K562 (cell line): ENCODE measurements around the gene MKRN1. TPM values are rescaled to one million over a fixed set of nuclear protein-coding genes. Genes with fewer than 3 reads are reported as not detected.

Experiments
- ARID2 ChIP-seq: fragments of 450-650 bp; IDR thresholded peaks from 2 replicates; pipeline ENCODE4 v1.6.1; 2017; ENCODE audit warnings: antibody characterized with exemption, mild to moderate bottlenecking
- CBX1 ChIP-seq: sonication (generic); IDR thresholded peaks from 2 replicates; pipeline ENCODE4 v1.6.1; 2016; ENCODE audit warnings: antibody characterized with exemption, low read depth, mild to moderate bottlenecking
- ERF ChIP-seq: fragments of 450-650 bp; formaldehyde crosslinking; IDR thresholded peaks from 2 replicates; pipeline ENCODE4 v1.4.0; 2020; ENCODE audit warnings: mild to moderate bottlenecking, mixed read lengths
- ILF3 ChIP-seq: fragments of 450-650 bp; IDR thresholded peaks from 2 replicates; pipeline ENCODE4 v1.6.1; 2018; ENCODE audit warnings: antibody characterized with exemption, mild to moderate bottlenecking, moderate library complexity, borderline replicate concordance
- IRF2 ChIP-seq: sonication (generic); formaldehyde crosslinking; IDR thresholded peaks from 2 replicates; pipeline ENCODE4 v1.8.1; 2022; ENCODE audit warnings: mild to moderate bottlenecking, missing genetic modification reagents
- JUND ChIP-seq, 2 experiments: IDR thresholded peaks; 2 replicates in 1 of 2; 3 replicates in 1 of 2; pipeline ENCODE4 v1.6.1; 2011; ENCODE audit warnings: borderline replicate concordance in 2 of 2, low read depth in 2 of 2, low read length in 2 of 2, improper control_type of control experiment in 1 of 2, missing biosample characterization in 1 of 2, missing genetic modification characterization in 1 of 2, missing genetic modification reagents in 1 of 2
- NONO ChIP-seq, 2 experiments: fragments of 200-400 bp in 1 of 2; fragments of 450-650 bp in 1 of 2; formaldehyde crosslinking in 1 of 2; IDR thresholded peaks; 2 replicates each; pipeline ENCODE4 v1.6.1; 2017; ENCODE audit warnings: low read depth in 2 of 2, mild to moderate bottlenecking in 2 of 2, moderate library complexity in 2 of 2, low read length in 1 of 2
- PML ChIP-seq: IDR thresholded peaks from 2 replicates; pipeline ENCODE4 v1.6.1; 2012; ENCODE audit warnings: low read length, inconsistent platforms
- POLR2B ChIP-seq: fragments of 450-650 bp; IDR thresholded peaks from 2 replicates; pipeline ENCODE4 v1.6.1; 2018; ENCODE audit warnings: low read depth; ENCODE audit not compliant: partially characterized antibody
- TEAD2 ChIP-seq: fragments of 450-650 bp; IDR thresholded peaks from 2 replicates; pipeline ENCODE4 v1.6.1; 2016; ENCODE audit warnings: missing genetic modification characterization, control low read depth, missing compliant biosample characterization
- THRAP3 ChIP-seq: fragments of 450-650 bp; IDR thresholded peaks from 2 replicates; pipeline ENCODE4 v1.6.1; 2016; ENCODE audit warnings: mild to moderate bottlenecking, inconsistent platforms, borderline replicate concordance
- U2AF1 ChIP-seq: fragments of 200-400 bp; formaldehyde crosslinking; optimal IDR thresholded peaks from 2 replicates; pipeline ENCODE3; 2017; ENCODE audit warnings: mild to moderate bottlenecking, low read depth, low read length, moderate library complexity
- YY1 ChIP-seq, 3 experiments: IDR thresholded peaks; 2 replicates each; pipeline ENCODE4 v1.6.1; 2011; ENCODE audit warnings: low read length in 2 of 3, mild to moderate bottlenecking in 2 of 3, moderate library complexity in 2 of 3, borderline replicate concordance in 1 of 3, control low read depth in 1 of 3, low read depth in 1 of 3; ENCODE audit not compliant: insufficient read depth in 3 of 3, insufficient replicate concordance in 2 of 3, control insufficient read depth in 1 of 3, insufficient read length in 1 of 3; ENCODE audit errors: extremely low read depth in 1 of 3
- ZNF146 ChIP-seq: IDR thresholded peaks from one replicate; pipeline ENCODE4 v1.6.1; 2018; ENCODE audit warnings: missing compliant biosample characterization; ENCODE audit not compliant: unreplicated experiment
- polyA plus RNA-seq, 8 experiments: library from polyadenylated mRNA; depleted of rRNA in 4 of 8; stranded (reverse) in 5 of 8; unstranded in 3 of 8; fragments of >200 nt; fragmentation: Nextera tagmentation in 2 of 8; fragmentation: Illumina TruSeq in 1 of 8; extraction: Ambion mirVana in 2 of 8; extraction: Trizol in 1 of 8; gene quantifications; 2 replicates each; pipeline versions ENCODE4 v1.2.1 to v1.2.3, GENCODE V29; 2011 to 2014; ENCODE audit warnings: inconsistent platforms in 1 of 8, missing spikeins in 1 of 8
- total RNA-seq, 7 experiments: library from RNA; depleted of rRNA in 6 of 7; stranded (reverse); fragments of >200 nt in 6 of 7; fragmentation: Illumina TruSeq in 2 of 7; extraction: Trizol in 2 of 7; gene quantifications; 2 replicates each; pipeline versions ENCODE4 v1.2.1 to v1.2.3, GENCODE V29; 2011 to 2021; ENCODE audit warnings: low replicate concordance in 1 of 7
- TF ChIP-seq, protein P1 (sequence below): fragments of 200-800 bp; sonication (Bioruptor generic); IDR thresholded peaks from 2 replicates; pipeline ENCODE4 v1.6.1; 2017; ENCODE audit warnings: missing genetic modification characterization, missing compliant biosample characterization
- TF ChIP-seq, protein P2 (sequence below): sonication (generic); formaldehyde crosslinking; IDR thresholded peaks from 2 replicates; pipeline ENCODE4 v1.8.1; 2023; ENCODE audit warnings: missing genetic modification reagents, mild to moderate bottlenecking, borderline replicate concordance
- TF ChIP-seq, protein P3 (sequence below): fragments of 250-450 bp; sonication (Bioruptor Pico); IDR thresholded peaks from 2 replicates; pipeline ENCODE4 v1.8.0; 2022; ENCODE audit warnings: moderate library complexity, mild to moderate bottlenecking, inconsistent platforms
- TF ChIP-seq, protein P4 (sequence below): sonication (generic); formaldehyde crosslinking; IDR thresholded peaks from 2 replicates; pipeline ENCODE4 v1.8.1; 2023; ENCODE audit warnings: mild to moderate bottlenecking, missing genetic modification reagents

MKRN1 gene
- total and polyA plus RNA-seq, 9 of the 15 experiments (the other 6 are each of a cell fraction or from before 2014, with no cell fraction given): 30.5 to 90.3 (median 76.0) TPM

DNA sequence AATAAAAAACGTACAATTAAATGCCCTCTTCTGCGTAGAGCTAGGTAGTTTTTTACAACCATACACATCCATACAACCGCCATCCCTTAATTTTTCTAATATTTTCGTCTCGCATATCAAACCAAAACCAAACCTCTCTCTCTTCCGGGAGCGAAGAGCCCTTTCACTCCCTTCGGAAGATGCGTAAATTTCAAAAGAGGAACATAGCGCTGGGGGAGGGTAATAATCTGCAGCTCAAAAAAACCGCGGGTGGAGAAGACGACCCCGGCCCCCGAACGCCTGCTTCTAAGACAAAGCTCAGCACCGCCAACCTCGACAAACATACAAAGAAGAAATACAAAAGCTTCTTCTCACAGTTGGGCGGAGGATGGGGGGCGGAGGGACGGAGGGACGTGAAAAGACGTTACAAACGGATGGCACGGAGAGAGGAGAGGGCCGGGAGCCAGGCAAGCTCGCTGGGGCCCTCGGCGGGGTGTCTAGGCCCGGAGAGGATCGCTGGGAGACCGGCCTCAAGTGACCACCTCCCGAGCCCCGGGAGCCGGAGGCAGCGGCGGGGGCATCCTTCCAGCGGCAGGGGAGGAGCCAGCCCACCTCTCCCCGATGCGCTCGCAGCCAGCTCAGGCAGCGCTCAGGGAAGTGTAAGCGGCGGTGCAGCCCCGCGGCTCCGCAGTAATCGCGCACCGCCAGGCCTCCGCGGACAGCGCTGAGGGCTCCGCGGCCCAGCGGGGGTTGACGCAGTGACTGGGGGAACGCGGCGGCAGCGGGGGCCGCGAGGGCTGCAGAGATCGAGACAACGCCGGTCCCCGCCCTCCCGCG, 851 bp downstream of the MKRN1 start (continued):
- TF ChIP-seq, protein P1, sequence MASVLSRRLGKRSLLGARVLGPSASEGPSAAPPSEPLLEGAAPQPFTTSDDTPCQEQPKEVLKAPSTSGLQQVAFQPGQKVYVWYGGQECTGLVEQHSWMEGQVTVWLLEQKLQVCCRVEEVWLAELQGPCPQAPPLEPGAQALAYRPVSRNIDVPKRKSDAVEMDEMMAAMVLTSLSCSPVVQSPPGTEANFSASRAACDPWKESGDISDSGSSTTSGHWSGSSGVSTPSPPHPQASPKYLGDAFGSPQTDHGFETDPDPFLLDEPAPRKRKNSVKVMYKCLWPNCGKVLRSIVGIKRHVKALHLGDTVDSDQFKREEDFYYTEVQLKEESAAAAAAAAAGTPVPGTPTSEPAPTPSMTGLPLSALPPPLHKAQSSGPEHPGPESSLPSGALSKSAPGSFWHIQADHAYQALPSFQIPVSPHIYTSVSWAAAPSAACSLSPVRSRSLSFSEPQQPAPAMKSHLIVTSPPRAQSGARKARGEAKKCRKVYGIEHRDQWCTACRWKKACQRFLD: 0 out of 2 replicates have a peak, but pooled peaks have one; percentile 35
- TF ChIP-seq U2AF1: peak; percentile 29
- peak; percentile 24; the same call in 1 of the 2 replicates for TF ChIP-seq ERF
- peak; percentile 57 to 86; a peak in 2 of 4 replicates for TF ChIP-seq NONO (IDR thresholded peaks at IDR 0.05; ENCODE audit: low read depth in 2 of 2, low read length in 1 of 2)
- peak; percentile 16 for TF ChIP-seq ZNF146 (CRISPR knock-in tag)
- TF ChIP-seq POLR2B: no peak
- TF ChIP-seq JUND (IDR thresholded peaks at IDR 0.05; ENCODE audit: borderline replicate concordance, low read depth, low read length): no peak
- TF ChIP-seq JUND (tag; IDR thresholded peaks at IDR 0.05; ENCODE audit: borderline replicate concordance, low read depth, low read length): no peak
- no peak for TF ChIP-seq ILF3
- TF ChIP-seq YY1 (IDR thresholded peaks at IDR 0.05; ENCODE audit: borderline replicate concordance in 1 of 3, control insufficient read depth in 1 of 3, extremely low read depth in 1 of 3, insufficient read depth in 3 of 3, insufficient read length in 1 of 3, insufficient replicate concordance in 2 of 3, low read depth in 1 of 3, low read length in 2 of 3): no peak
- no peak for TF ChIP-seq IRF2 (CRISPR knock-in tag)
- TF ChIP-seq, protein P2, sequence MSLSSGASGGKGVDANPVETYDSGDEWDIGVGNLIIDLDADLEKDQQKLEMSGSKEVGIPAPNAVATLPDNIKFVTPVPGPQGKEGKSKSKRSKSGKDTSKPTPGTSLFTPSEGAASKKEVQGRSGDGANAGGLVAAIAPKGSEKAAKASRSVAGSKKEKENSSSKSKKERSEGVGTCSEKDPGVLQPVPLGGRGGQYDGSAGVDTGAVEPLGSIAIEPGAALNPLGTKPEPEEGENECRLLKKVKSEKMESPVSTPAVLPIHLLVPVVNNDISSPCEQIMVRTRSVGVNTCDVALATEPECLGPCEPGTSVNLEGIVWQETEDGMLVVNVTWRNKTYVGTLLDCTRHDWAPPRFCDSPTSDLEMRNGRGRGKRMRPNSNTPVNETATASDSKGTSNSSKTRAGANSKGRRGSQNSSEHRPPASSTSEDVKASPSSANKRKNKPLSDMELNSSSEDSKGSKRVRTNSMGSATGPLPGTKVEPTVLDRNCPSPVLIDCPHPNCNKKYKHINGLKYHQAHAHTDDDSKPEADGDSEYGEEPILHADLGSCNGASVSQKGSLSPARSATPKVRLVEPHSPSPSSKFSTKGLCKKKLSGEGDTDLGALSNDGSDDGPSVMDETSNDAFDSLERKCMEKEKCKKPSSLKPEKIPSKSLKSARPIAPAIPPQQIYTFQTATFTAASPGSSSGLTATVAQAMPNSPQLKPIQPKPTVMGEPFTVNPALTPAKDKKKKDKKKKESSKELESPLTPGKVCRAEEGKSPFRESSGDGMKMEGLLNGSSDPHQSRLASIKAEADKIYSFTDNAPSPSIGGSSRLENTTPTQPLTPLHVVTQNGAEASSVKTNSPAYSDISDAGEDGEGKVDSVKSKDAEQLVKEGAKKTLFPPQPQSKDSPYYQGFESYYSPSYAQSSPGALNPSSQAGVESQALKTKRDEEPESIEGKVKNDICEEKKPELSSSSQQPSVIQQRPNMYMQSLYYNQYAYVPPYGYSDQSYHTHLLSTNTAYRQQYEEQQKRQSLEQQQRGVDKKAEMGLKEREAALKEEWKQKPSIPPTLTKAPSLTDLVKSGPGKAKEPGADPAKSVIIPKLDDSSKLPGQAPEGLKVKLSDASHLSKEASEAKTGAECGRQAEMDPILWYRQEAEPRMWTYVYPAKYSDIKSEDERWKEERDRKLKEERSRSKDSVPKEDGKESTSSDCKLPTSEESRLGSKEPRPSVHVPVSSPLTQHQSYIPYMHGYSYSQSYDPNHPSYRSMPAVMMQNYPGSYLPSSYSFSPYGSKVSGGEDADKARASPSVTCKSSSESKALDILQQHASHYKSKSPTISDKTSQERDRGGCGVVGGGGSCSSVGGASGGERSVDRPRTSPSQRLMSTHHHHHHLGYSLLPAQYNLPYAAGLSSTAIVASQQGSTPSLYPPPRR (CRISPR knock-in tag): no peak
- no peak for TF ChIP-seq TEAD2 (tag)
- no peak for TF ChIP-seq ARID2
- no peak for TF ChIP-seq PML
- no peak for TF ChIP-seq THRAP3
- TF ChIP-seq, protein P3, sequence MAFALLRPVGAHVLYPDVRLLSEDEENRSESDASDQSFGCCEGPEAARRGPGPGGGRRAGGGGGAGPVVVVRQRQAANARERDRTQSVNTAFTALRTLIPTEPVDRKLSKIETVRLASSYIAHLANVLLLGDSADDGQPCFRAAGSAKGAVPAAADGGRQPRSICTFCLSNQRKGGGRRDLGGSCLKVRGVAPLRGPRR (CRISPR knock-in tag): no peak
- TF ChIP-seq, protein P4, sequence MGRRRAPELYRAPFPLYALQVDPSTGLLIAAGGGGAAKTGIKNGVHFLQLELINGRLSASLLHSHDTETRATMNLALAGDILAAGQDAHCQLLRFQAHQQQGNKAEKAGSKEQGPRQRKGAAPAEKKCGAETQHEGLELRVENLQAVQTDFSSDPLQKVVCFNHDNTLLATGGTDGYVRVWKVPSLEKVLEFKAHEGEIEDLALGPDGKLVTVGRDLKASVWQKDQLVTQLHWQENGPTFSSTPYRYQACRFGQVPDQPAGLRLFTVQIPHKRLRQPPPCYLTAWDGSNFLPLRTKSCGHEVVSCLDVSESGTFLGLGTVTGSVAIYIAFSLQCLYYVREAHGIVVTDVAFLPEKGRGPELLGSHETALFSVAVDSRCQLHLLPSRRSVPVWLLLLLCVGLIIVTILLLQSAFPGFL (CRISPR knock-in tag): no peak
- TF ChIP-seq CBX1: no peak
